Osteocyte (in vitro differentiated cells): ENCODE results near the gene MYOZ3. TPM values are rescaled to one million over a fixed set of nuclear protein-coding genes. Genes with fewer than 3 reads are reported as not detected.
A peak's percentile ranks its signal among the peaks of the same experiment; 100 is the strongest.

Source experiments
- DNase-seq: peaks from one replicate; pipeline ENCODE4 v3.0.0; 2021; ENCODE audit warnings: mixed read lengths; ENCODE audit not compliant: unreplicated experiment; ENCODE audit errors: extremely low spot score
- H3K27ac Mint-ChIP-seq: one replicate; pipeline ENCODE4 v1.8.0; 2021; ENCODE audit warnings: mild to moderate bottlenecking, mixed read lengths; ENCODE audit not compliant: unreplicated experiment
- H3K27me3 Mint-ChIP-seq: one replicate; pipeline ENCODE4 v1.8.0; 2021; ENCODE audit warnings: mixed read lengths; ENCODE audit not compliant: unreplicated experiment
- H3K36me3 Mint-ChIP-seq: one replicate; pipeline ENCODE4 v1.8.0; 2021; ENCODE audit warnings: mixed read lengths; ENCODE audit not compliant: unreplicated experiment
- H3K4me1 Mint-ChIP-seq: one replicate; pipeline ENCODE4 v1.8.0; 2021; ENCODE audit warnings: mixed read lengths; ENCODE audit not compliant: unreplicated experiment
- H3K4me3 Mint-ChIP-seq: one replicate; pipeline ENCODE4 v1.8.0; 2021; ENCODE audit warnings: mild to moderate bottlenecking, moderate library complexity, mixed read lengths; ENCODE audit not compliant: unreplicated experiment
- H3K9me3 Mint-ChIP-seq: one replicate; pipeline ENCODE4 v1.8.0; 2021; ENCODE audit warnings: mixed read lengths; ENCODE audit not compliant: unreplicated experiment
- total RNA-seq: library from RNA; stranded (reverse); gene quantifications from 2 replicates; pipeline ENCODE4 v1.2.1, GENCODE V29; 2021
- TF ChIP-seq, protein P1 (sequence below): fragments of 200-600 bp; sonication (generic); IDR thresholded peaks from 2 replicates; pipeline ENCODE4 v1.5.0; 2021; ENCODE audit warnings: antibody characterized with exemption, mild to moderate bottlenecking, moderate library complexity

Gene MYOZ3
- total RNA-seq, 1 donor from 2014 or later, result 0.27 TPM

DNA sequence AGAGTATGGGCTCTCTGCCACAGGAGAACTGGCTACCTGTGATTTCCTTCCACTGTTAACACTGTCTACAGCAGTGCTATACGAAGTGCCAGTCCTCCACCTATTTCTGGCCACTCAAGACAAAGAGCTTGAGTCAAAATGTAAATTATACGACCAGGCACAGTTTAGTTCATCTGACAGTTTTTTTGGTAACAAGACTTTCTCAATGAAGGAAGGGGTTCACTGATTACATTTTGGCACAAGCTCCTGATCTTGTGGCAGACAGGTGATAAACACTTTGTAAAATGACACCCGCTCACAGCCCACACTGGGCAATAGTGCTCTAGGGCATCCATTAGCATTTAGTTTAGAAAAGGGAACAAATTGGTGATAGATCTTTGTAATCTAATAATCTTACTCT lies 31.2 kb downstream of the MYOZ3 start:
- Mint-ChIP-seq H3K4me3 (no peak overlapping the region), H3K27ac (no peak overlapping the region), H3K36me3 (peaks cover 64% of the 10 kb centered on the region), H3K4me1 (no peaks in the 10 kb centered on the region), H3K27me3 (no peaks in the 10 kb centered on the region), H3K9me3 (no peaks in the 10 kb centered on the region)
- TF ChIP-seq, protein P1, sequence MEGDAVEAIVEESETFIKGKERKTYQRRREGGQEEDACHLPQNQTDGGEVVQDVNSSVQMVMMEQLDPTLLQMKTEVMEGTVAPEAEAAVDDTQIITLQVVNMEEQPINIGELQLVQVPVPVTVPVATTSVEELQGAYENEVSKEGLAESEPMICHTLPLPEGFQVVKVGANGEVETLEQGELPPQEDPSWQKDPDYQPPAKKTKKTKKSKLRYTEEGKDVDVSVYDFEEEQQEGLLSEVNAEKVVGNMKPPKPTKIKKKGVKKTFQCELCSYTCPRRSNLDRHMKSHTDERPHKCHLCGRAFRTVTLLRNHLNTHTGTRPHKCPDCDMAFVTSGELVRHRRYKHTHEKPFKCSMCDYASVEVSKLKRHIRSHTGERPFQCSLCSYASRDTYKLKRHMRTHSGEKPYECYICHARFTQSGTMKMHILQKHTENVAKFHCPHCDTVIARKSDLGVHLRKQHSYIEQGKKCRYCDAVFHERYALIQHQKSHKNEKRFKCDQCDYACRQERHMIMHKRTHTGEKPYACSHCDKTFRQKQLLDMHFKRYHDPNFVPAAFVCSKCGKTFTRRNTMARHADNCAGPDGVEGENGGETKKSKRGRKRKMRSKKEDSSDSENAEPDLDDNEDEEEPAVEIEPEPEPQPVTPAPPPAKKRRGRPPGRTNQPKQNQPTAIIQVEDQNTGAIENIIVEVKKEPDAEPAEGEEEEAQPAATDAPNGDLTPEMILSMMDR, result no peak
- DNase-seq, result no peak

DNA sequence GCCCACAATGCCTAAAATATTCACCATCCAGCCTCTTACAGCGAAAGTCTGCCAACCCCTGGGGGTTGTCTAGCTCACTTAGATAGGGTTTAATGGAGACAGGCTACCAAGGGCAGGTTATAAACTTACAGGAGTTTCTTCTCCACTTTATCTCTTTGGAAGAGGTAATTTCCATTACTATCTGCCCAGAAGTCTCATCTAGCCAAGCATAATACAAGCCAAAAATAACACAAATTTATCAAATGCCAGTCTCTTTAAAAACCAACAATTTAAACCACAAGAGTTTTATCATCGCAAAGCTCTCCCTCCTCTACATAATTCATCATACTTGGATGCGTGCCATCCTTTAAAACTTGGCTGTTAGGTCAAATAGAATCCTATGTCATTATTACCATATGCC lies 33.6 kb downstream of the MYOZ3 start:
- Mint-ChIP-seq H3K9me3 (no peaks in the 10 kb centered on the region), H3K27me3 (no peaks in the 10 kb centered on the region), H3K4me3 (no peak overlapping the region), H3K27ac (no peak overlapping the region), H3K36me3 (peaks cover 66% of the 10 kb centered on the region), H3K4me1 (peaks cover 4% of the 10 kb centered on the region)
- TF ChIP-seq, protein P1, result no peak
- DNase-seq, result no peak

DNA sequence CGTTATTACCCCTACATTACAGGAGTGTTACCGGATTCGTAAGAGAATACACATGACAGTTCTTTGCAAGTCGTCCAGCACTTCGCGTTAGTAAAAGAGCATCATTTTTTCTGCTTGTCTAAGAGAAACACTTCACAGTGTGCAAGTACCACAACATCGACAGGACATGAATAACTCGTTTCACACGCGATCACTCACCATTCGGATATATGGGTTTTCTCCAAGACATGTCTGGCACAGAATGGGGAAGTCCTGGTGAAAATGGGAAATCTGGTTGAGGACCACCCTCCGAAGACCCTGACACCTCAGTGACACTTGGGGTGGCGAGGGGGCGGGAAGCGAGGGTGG lies 39.2 kb downstream of the MYOZ3 start:
- Mint-ChIP-seq H3K4me1 (peaks cover 10% of the 10 kb centered on the region), H3K36me3 (peaks cover 21% of the 10 kb centered on the region), H3K27ac (no peak overlapping the region), H3K4me3 (no peak overlapping the region), H3K27me3 (no peaks in the 10 kb centered on the region), H3K9me3 (no peaks in the 10 kb centered on the region)
- TF ChIP-seq, protein P1, result no peak
- DNase-seq, result no peak

DNA sequence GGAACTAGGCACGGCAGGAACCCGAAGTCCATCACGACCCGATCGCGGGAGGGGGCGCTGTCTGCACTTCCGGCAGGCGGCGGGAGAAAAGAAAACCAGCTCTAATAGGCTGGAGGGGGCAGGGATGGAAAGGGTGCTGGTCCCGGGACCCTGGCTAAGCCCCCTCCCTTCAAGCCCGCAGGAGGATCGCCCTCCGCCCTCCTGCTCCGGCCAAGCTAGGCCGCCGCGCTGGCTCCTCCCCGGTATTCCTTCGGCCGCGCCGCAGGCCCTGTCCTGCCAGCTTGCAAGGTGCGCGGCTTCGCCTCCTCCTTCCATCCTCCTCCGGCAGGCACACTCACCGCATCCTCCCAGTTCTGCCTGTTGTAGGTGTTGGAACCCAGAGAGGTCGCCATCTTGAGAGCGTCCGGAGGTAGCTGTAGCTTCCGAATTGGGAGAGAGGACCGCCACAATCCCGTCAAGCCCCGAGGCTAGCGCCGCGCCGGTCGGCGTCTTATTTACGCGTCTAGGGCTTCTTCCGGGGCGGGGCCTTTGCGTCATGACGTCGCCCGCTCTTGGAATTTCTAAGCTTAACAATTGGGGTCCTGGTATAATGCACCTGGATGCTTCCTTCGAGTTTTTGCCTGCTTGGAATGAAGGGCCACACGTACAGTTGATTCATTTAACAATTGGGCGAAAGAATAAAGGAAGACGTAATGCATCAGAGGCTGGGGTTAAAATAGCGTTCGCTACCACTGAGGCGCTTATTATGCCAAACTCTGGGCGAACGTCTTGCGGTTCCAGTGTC lies 39.7 kb downstream of the MYOZ3 start, which contains the start of gene RBM22:
RBM22 (minus strand) TSS at position 469 of the 784 bp plus-strand sequence; CDS start at position 392, 77 bp downstream.
- peak; percentile 96 for DNase-seq
- no peaks in the 10 kb centered on the region for H3K9me3 Mint-ChIP-seq
- H3K27ac Mint-ChIP-seq, result no peak within 1 kb of the TSS
- H3K36me3 Mint-ChIP-seq, result peaks cover 16% of the 10 kb centered on the region
- peaks cover 10% of the 10 kb centered on the region for H3K4me1 Mint-ChIP-seq
- TF ChIP-seq, protein P1, result peak; percentile 79
- no peak within 1 kb of the TSS for H3K4me3 Mint-ChIP-seq
- no peaks in the 10 kb centered on the region for H3K27me3 Mint-ChIP-seq

DNA sequence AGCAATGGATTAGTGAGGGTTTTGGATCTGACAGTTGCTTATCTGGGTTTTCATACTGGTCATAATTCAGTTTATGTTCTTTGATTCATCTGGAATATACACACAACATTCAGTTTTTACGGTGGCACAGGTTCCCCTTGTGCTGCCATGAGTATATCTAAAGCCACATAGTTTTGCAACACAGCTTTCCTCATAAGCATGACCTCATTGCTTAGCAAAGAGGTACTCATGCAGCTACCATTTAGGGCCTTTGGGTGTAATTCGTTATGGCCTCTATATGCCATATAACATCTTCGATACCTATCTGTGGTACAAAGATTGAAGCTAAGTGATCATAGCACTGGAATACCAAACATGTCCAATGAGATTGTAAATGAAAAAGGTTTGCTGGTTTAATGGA lies 42.7 kb downstream of the MYOZ3 start:
- Mint-ChIP-seq H3K4me3 (no peak overlapping the region), H3K27ac (no peak overlapping the region), H3K9me3 (no peaks in the 10 kb centered on the region), H3K4me1 (peaks cover 8% of the 10 kb centered on the region), H3K36me3 (peaks cover 12% of the 10 kb centered on the region), H3K27me3 (no peaks in the 10 kb centered on the region)
- no peak for DNase-seq
- TF ChIP-seq, protein P1, result no peak
